Measurements from ENCODE around the gene PAPPA2.

The PAPPA2 gene

GRCh38 chr1:176504848-176505553 lies 42.0 kb downstream of the PAPPA2 start:
- DNase-seq, result no peak

- DNase-seq, result no peak
Measured at GRCh38 chr1:176512966-176513365, 50.0 kb downstream of the PAPPA2 start.

- no peak for DNase-seq
Measured at GRCh38 chr1:176515310-176515709, 52.3 kb downstream of the PAPPA2 start.

GRCh38 chr1:176517484-176517883 lies 54.5 kb downstream of the PAPPA2 start:
- DNase-seq, result no peak

- DNase-seq, result no peak
Measured at GRCh38 chr1:176521211-176521610, 58.2 kb downstream of the PAPPA2 start.

- DNase-seq, result no peak
Measured at GRCh38 chr1:176522310-176522845, 59.4 kb downstream of the PAPPA2 start.

GRCh38 chr1:176529395-176530090 lies 66.6 kb downstream of the PAPPA2 start:
- DNase-seq, result no peak

GRCh38 chr1:176531036-176531435 lies 68.1 kb downstream of the PAPPA2 start:
- DNase-seq, result no peak

GRCh38 chr1:176531921-176532897 lies 69.2 kb downstream of the PAPPA2 start:
- no peak for DNase-seq

GRCh38 chr1:176533020-176533419 lies 70.0 kb downstream of the PAPPA2 start:
- no peak for DNase-seq

GRCh38 chr1:176536588-176536987 lies 73.6 kb downstream of the PAPPA2 start:
- no peak for DNase-seq

- no peak for DNase-seq
Measured at GRCh38 chr1:176539018-176539417, 76.0 kb downstream of the PAPPA2 start.

GRCh38 chr1:176540428-176540827 lies 77.5 kb downstream of the PAPPA2 start:
- no peak for DNase-seq

- no peak for DNase-seq
Measured at GRCh38 chr1:176541663-176542062, 78.7 kb downstream of the PAPPA2 start.

- DNase-seq, result no peak
Measured at GRCh38 chr1:176542352-176542751, 79.4 kb downstream of the PAPPA2 start.

- DNase-seq, result no peak
Measured at GRCh38 chr1:176543360-176544129, 80.6 kb downstream of the PAPPA2 start.

- no peak for DNase-seq
Measured at GRCh38 chr1:176545034-176545639, 82.2 kb downstream of the PAPPA2 start.

- no peak for DNase-seq
Measured at GRCh38 chr1:176546825-176547224, 83.8 kb downstream of the PAPPA2 start.

GRCh38 chr1:176551146-176551545 lies 88.2 kb downstream of the PAPPA2 start:
- no peak for DNase-seq

- DNase-seq, result no peak
Measured at GRCh38 chr1:176552217-176552991, 89.4 kb downstream of the PAPPA2 start.

- no peak for DNase-seq
Measured at GRCh38 chr1:176552999-176553398, 90.0 kb downstream of the PAPPA2 start.
